Measurements from ENCODE around the gene CDY2A.
"Not testable (repeated sequence)": the region's sequence is repeated elsewhere in the genome, so short reads cannot be mapped to it uniquely, and the experiment has no call there.

GRCh38 chrY:18034864-18035263 is 9.3 kb downstream of the CDY2A start:
- TF ChIP-seq CTCF (IDR thresholded peaks at IDR 0.05; ENCODE audit: low read depth, low read length); EZH2phosphoT487 (IDR thresholded peaks at IDR 0.05; ENCODE audit: low read depth): not testable (repeated sequence)

Data from OCI-LY3 (cell line).